Muscle of back (tissue), 11 donors: Measurements from ENCODE around the gene SP110. TPM values are rescaled to one million over a fixed set of nuclear protein-coding genes. Genes with fewer than 3 reads are reported as not detected.
"Not testable (repeated sequence)": the region's sequence is repeated elsewhere in the genome, so short reads cannot be mapped to it uniquely, and the experiment has no call there.

Source experiments
- DNase-seq, 3 donors: peaks; one replicate each; pipeline versions ENCODE4 v3.0.0 to v3.0.0-alpha.2; 2013
- polyA plus RNA-seq, 10 donors: library from polyadenylated mRNA; unstranded; fragments of 120-200 nt; gene quantifications; one replicate each; pipeline ENCODE4 v1.2.1, GENCODE V29; 2013; ENCODE audit not compliant: insufficient read length in 10 of 10

SP110 gene
- polyA plus RNA-seq, 10 donors, result 11.5 to 17.0 (median 12.9) TPM

DNA sequence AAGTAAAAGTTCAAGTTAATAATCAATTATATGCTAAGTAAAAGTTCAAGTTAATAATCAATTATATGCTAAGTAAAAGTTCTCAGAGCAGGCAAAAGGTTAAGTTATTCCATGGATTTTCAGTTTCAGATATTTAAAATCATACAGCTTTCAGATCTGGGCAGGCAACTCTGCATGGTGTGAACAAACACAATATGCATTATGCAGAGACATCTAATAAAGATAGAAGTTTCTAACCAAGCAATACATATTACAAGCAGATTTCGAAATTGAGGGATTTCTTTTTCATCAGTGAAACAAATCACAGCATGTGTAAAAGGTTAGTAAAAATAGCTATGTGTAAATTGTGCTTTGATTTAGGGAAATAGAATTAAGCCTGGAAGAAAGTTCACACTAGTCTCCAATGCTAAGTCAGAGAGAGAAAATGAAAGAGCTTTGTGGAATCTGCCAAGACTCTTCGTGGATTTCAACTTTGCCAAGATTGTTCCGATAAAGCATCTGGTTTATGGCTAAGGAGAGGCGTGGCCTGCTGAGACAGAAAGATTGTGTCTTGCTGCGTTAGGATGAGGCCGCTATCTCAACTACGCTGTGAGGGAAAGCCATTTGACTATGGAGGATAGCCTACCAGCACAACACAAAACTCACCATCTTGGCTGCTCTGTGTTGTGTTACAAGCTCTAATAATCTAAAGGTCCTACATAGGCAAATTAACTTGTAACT lies 91.0 kb downstream of the SP110 start:
- DNase-seq, result peak; percentile 28 to 63 (median 37)

DNA sequence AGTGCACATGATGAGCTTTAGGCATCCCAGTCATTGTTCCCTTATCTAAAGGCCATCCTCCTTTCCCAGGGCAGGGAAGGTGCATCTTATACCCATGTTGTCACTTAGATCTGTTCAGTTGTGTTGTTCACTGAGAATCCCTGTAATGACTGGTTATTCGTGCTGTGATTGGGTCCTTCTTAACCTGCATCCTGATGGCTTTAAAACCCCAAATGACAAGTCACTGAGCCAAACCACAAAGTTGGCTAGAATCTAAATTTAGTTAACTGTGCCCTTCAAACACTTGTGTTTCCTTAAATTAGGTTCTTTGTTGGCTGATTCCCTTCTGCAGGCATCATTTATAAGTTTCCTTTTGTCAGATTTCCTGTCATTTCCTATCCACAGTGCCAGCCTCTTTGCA lies 92.6 kb downstream of the SP110 start:
- no peak for DNase-seq

DNA sequence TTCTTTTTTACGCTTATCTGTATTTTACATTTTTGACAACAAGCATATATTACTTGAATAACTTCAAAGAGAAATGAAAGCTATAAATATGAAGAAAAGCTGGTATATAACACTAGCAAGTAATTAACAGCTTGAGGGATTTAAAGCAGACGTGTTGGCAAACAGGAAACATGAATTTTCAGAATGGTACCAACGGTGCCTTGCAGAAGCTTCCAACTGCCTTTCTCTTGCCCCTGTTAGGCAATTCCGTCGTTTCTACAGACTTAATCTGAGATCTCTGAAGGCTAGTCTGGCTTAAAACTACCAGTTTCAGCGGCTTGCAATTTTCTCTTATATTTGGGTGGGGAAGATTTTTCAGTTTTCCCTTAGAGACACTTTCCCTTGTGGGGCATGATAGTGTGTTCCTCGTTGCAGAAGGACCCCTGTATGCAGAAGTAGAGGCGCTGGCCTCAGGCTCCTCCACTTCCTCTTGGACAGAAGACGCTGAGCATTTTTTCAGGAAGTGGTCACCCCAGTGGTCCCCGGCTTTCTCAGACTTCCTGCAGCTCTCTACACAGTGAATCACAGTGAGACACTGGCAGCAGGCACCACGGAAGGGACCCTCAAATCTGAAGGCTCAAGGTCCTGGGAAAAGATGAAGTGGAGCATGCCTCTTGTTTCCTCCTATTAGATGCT lies 94.9 kb downstream of the SP110 start:
- DNase-seq, result peak in 2 of 3 donors; percentile 2 to 23

DNA sequence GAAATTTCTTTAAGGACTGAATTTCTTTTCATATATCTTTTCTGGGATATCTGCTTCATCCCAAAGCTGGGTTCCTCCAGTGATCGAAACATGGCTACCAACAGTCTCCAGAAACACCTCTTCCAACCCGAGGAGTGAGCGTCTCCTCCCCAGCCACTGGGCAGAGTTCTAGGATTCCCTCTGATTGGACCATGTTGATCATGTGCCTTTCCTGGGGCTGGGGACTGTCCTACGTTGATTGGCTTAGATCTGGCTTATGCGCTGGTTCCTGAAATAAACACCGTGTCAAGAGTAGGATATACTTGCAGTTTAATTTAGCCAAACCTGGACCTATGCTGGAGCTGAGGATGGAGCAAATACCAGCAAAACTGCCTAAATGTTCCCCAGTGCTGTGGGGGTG lies 95.5 kb downstream of the SP110 start:
- DNase-seq, result no peak

DNA sequence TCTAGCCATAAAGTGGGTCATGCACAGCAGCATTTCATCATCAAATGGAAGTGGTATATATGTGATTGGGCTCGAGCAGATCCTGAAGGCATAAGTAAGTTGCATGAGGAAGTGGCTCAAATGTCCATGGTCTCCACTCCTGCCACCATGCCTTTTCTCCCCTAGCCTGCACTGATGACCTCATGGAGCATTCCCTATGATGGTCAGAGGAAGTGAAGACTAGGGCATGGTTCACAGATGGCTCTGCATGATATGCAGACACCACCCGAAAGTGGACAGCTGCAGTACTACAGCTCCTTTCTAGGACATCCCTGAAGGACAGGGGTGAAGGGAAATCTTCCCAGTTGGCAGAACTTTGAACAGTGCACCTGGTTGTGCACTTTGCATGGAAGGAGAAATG lies 99.4 kb downstream of the SP110 start:
- not testable (repeated sequence) for DNase-seq

DNA sequence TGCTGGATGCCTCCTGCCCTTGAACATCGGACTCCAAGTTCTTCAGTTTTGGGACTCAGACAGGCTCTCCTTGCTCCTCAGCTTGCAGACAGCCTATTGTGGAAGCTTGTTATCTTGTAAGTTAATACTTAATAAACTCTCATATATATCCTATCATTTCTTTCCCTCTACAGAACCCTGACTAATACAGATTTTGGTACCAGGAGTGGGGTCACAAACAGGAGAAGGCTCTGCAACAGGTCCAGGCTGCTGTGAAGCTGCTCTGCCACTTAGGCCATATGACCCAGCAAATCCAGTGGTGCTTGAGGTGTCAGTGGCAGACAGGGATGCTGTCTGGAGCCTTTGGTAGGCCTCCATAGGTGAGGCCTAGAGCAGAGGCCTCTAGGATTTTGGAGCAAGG lies 100.0 kb downstream of the SP110 start:
- DNase-seq, result not testable (repeated sequence)

Other genes with a start within 250 kb of the SP110 start
- 1 to 10 TPM; 2.1 to 5.5 (median 3.4) TPM for gene SLC16A14, start 151.1 kb downstream of the SP110 start, polyA plus RNA-seq
- 1 to 10 TPM in 4 of 10 donors, under 1 TPM in 6; 0.38 to 2.7 (median 0.77) TPM for gene SP140, start 5.8 kb upstream of the SP110 start, polyA plus RNA-seq
- 1 to 10 TPM; 3.0 to 9.3 (median 5.5) TPM for gene SP140L, start 107.2 kb upstream of the SP110 start, polyA plus RNA-seq
- gene SP100, start 196.2 kb upstream of the SP110 start, polyA plus RNA-seq, result 10 to 100 TPM; 15.3 to 32.2 (median 21.3) TPM